Activated B cell treated with CpG ODN at 0.5 μM for 24 hours (primary cell): Measurements from ENCODE around the gene PPP6R2. TPM values are rescaled to one million over a fixed set of nuclear protein-coding genes. Genes with fewer than 3 reads are reported as not detected.

Experiments
- ATAC-seq: fragments of 200-7000 bp; cut with Tn5 transposase; one replicate; pipeline ENCODE4 v1.10.0; 2021; ENCODE audit warnings: low read depth, mild to moderate bottlenecking, moderate library complexity
- CTCF ChIA-PET: fragments of 350-600 bp; sonication (Branson Sonifier 250); formaldehyde crosslinking; loops from one replicate; lab custom pipeline; 2021; ENCODE audit warnings: antibody characterized with exemption; lab: Charles Lee
- POLR2A ChIA-PET: fragments of 350-600 bp; sonication (Branson Sonifier 250); formaldehyde crosslinking; loops from one replicate; lab custom pipeline; 2021; ENCODE audit warnings: antibody characterized with exemption; lab: Charles Lee
- DNase-seq: peaks from one replicate; pipeline ENCODE4 v3.0.0; 2022
- H3K27ac Mint-ChIP-seq: one replicate; pipeline ENCODE4 v1.8.0; 2020; ENCODE audit warnings: mixed read lengths
- H3K27me3 Mint-ChIP-seq: one replicate; pipeline ENCODE4 v1.8.0; 2021; ENCODE audit warnings: mixed read lengths
- H3K36me3 Mint-ChIP-seq: one replicate; pipeline ENCODE4 v1.8.0; 2021; ENCODE audit warnings: low read depth, mixed read lengths
- H3K4me1 Mint-ChIP-seq: one replicate; pipeline ENCODE4 v1.8.0; 2021; ENCODE audit warnings: mixed read lengths
- H3K4me3 Mint-ChIP-seq: one replicate; pipeline ENCODE4 v1.8.0; 2020; ENCODE audit warnings: mild to moderate bottlenecking, mixed read lengths
- H3K9me3 Mint-ChIP-seq: one replicate; pipeline ENCODE4 v1.8.0; 2020; ENCODE audit warnings: mixed read lengths
- intact Hi-C: fragments of 100-400 bp; cut with micrococcal nuclease; formaldehyde crosslinking; loops from one replicate; pipeline ENCODE4 v1.15.1; 2024
- total RNA-seq: library from RNA; stranded (reverse); gene quantifications from 2 replicates; pipeline ENCODE4 v1.2.3, GENCODE V29; 2022
- TF ChIP-seq, protein P1 (sequence below): fragments of 200-600 bp; IDR thresholded peaks from one replicate; pipeline ENCODE4 v1.8.0; 2022; ENCODE audit warnings: antibody characterized with exemption, mild to moderate bottlenecking

PPP6R2 gene
- total RNA-seq, 1 donor from 2014 or later, result 77.3 TPM

DNA sequence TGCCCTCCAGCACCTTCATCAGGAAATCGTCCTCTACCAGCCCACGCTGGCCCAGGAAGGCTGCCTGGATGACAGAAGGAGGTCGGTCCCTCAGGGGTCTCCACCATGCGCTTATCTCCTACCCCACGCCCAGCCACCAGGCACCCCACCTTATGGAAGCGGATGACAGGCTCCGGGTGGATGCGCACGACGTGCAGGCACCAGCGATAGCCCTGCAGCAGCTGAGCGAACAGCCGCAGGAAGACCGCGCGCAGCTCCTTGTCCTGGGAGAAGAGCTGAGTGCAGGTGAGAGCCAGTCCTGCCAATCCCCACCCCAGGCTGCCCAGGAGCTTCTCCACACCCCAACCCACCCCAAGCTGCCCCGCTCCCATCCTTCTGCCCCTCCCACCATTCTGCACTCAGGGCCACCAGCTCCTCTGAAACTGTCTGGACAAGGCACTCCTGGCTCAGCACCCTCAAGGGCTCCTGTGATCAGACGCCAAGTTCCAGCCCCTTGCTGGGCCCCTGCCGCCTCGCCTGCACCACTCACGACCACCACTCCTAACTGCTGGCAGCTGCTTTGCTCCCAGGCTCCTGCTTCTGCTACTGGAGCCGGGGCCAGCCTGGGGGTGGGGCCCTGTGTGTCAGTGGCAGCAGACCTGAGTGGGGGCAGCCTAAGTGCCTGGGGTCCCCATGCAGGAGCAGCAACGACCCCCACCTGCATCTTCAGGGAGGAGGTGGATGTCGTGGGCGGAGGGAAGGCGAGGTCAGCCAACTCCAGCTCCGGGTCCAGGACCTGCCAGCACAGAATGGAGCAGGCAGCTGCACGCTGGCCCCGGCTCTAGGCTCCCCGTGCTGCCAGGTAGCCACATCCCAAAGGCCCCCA is 122.2 kb downstream of the PPP6R2 start:
- intact Hi-C loops, result no loop called here
- Mint-ChIP-seq H3K9me3 (no peaks in the 10 kb centered on the region), H3K36me3 (peaks cover 62% of the 10 kb centered on the region), H3K4me1 (peaks cover 29% of the 10 kb centered on the region), H3K4me3 (no peak overlapping the region), H3K27me3 (no peaks in the 10 kb centered on the region), H3K27ac (no peak overlapping the region)
- DNase-seq (no peak), ATAC-seq (no peak)
- CTCF ChIA-PET, result no interaction called here
- TF ChIP-seq, protein P1, sequence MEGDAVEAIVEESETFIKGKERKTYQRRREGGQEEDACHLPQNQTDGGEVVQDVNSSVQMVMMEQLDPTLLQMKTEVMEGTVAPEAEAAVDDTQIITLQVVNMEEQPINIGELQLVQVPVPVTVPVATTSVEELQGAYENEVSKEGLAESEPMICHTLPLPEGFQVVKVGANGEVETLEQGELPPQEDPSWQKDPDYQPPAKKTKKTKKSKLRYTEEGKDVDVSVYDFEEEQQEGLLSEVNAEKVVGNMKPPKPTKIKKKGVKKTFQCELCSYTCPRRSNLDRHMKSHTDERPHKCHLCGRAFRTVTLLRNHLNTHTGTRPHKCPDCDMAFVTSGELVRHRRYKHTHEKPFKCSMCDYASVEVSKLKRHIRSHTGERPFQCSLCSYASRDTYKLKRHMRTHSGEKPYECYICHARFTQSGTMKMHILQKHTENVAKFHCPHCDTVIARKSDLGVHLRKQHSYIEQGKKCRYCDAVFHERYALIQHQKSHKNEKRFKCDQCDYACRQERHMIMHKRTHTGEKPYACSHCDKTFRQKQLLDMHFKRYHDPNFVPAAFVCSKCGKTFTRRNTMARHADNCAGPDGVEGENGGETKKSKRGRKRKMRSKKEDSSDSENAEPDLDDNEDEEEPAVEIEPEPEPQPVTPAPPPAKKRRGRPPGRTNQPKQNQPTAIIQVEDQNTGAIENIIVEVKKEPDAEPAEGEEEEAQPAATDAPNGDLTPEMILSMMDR, result no peak
- POLR2A ChIA-PET, result interaction anchor here (0.6 to 0.7 kb wide), 2 partner anchors 13 to 86 kb away, joined by 3 to 6 read pairs; no protein-coding TSS in a partner anchor

DNA sequence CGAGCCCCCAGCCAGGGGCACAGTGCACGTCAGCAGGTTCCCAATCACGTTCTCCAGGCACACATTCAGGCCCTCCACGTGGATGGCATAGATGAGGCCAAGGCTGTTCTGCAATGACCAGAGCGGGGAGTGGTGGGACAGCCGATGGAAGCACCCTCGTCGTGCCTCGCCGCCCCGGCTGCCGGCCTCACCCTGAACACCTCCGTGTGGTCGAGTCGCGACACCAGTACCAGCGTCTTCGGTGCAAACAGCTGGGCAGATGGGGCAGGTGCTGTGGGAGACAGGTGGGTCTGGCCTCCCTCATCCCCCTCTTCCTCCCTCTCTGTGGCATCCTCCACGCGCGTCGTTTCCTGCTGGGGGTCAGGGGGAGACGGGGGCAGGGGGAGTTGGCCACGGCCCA is 124.2 kb downstream of the PPP6R2 start:
- no peak overlapping the region for H3K27ac Mint-ChIP-seq
- no peak overlapping the region for H3K4me3 Mint-ChIP-seq
- POLR2A ChIA-PET, result interaction anchor here (0.8 to 2.1 kb wide), 3 partner anchors 17 to 154 kb away, joined by 3 to 5 read pairs (median 3); no protein-coding TSS in a partner anchor
- no peaks in the 10 kb centered on the region for H3K27me3 Mint-ChIP-seq
- peaks cover 46% of the 10 kb centered on the region for H3K36me3 Mint-ChIP-seq
- CTCF ChIA-PET, result interaction anchor here (0.6 to 1.0 kb wide), 2 partner anchors 153 to 191 kb away, joined by 3 read pairs; no protein-coding TSS in a partner anchor
- H3K4me1 Mint-ChIP-seq, result peaks cover 50% of the 10 kb centered on the region
- no peaks in the 10 kb centered on the region for H3K9me3 Mint-ChIP-seq
- ATAC-seq (no peak), DNase-seq (no peak)
- intact Hi-C loops, result no loop called here
- TF ChIP-seq, protein P1, result no peak

DNA sequence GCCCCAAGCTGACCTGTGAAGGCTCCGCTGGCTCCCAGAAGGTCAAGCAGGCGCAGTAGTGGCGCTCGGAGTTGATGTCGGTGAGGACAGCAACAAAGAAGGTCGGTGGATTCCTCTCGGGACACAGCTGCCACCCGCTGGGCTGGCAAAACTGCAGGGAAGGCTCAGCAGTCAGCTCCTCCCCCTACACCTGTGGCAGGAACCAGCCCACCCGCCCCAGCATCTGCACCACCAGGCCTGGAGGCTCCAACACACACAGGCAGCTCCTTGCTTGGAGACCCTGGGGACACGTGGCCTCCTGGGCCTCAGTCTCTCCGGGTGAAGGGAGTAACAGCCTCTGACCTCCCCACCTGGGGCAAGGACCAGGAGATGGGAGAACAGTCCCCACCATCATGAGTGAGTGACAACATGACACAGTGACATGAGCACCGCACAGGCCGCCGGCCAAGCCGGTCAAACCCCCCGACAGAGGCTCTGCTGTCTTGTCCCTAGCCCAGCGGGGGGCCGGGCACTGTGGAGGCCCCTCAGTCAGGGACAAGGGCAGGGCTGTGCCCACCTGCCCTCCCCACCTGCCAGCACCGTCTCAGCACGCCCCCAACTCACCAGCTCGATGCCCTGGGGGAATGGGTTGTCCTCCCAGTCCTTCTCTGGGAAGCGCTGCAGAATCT is 124.8 kb downstream of the PPP6R2 start:
- no peaks in the 10 kb centered on the region for H3K9me3 Mint-ChIP-seq
- intact Hi-C loops, result loop anchor here (2.0 kb wide), 2 partner anchors 17 to 277 kb away; no protein-coding TSS in a partner anchor
- peaks cover 55% of the 10 kb centered on the region for H3K4me1 Mint-ChIP-seq
- no peaks in the 10 kb centered on the region for H3K27me3 Mint-ChIP-seq
- H3K4me3 Mint-ChIP-seq, result no peak overlapping the region
- no peak for ATAC-seq
- CTCF ChIA-PET, result interaction anchor here (0.6 to 1.0 kb wide), 2 partner anchors 153 to 192 kb away, joined by 3 read pairs; no protein-coding TSS in a partner anchor
- POLR2A ChIA-PET, result interaction anchor here (0.8 to 3.7 kb wide), 8 partner anchors 13 to 153 kb away, joined by 3 to 37 read pairs (median 6); partner anchors contain the start of genes ADM2 and SCO2
- no peak for DNase-seq
- TF ChIP-seq, protein P1, result no peak
- peaks cover 43% of the 10 kb centered on the region for H3K36me3 Mint-ChIP-seq
- H3K27ac Mint-ChIP-seq, result peak overlapping the region; percentile 88

DNA sequence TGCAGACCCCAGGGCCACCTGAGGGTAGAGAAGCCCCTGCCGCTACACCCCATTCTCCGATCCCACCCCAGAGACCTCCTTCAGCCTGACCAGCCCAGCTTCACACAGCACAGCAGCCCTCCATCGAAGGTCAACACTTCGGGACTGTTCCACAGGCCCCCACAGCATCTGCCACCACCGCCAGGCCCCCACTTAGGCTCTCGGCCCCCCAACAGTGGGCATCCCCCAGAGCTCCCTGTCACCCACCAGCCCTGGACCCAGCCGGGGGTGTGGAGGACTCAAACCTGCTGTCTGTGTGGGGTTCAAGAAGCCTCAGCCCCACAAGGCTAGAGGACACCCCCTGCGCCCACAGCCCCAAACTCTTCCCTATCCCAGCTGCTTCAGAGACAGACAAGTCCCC is 125.5 kb downstream of the PPP6R2 start:
- CTCF ChIA-PET, result interaction anchor here (2.1 to 2.5 kb wide), 2 partner anchors 29 to 152 kb away, joined by 9 to 12 read pairs; no protein-coding TSS in a partner anchor
- peaks cover 63% of the 10 kb centered on the region for H3K4me1 Mint-ChIP-seq
- ATAC-seq (no peak), DNase-seq (no peak)
- no peaks in the 10 kb centered on the region for H3K9me3 Mint-ChIP-seq
- intact Hi-C loops, result loop anchor here (1.0 to 2.0 kb wide), 4 partner anchors 18 to 278 kb away; partner anchors contain the start of gene CHKB
- peaks cover 37% of the 10 kb centered on the region for H3K36me3 Mint-ChIP-seq
- H3K27ac Mint-ChIP-seq, result peak overlapping the region; percentile 88
- H3K4me3 Mint-ChIP-seq, result peak overlapping the region; percentile 68
- TF ChIP-seq, protein P1, result no peak
- POLR2A ChIA-PET, result interaction anchor here (0.5 to 3.7 kb wide), 11 partner anchors 12 to 154 kb away, joined by 3 to 37 read pairs (median 6); partner anchors contain the start of genes ADM2 and SCO2
- no peaks in the 10 kb centered on the region for H3K27me3 Mint-ChIP-seq
